Measurements from ENCODE around the gene BCL2L1.

Gene BCL2L1

DNA sequence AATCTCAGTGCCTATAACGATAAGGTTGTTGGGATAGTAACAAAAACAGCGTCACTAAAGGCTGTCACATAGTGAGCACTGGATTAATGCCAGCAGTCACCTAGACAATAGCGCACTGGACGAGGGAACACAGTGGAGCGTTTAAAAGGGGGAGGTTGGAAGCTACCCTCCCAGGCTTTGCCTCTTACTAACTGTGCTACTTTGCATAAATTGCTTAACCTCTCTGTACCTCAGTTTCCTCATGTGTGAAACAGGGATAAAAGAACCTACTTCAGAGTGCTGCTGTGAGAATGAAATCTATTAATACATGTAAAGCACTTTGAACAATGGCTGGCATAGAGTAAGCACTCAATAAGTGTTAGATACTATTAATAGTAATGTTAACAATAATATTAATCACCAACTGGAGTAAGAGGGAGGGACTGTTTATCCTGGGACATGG lies 10.5 kb downstream of the BCL2L1 start:
- TF ChIP-seq, protein P1, sequence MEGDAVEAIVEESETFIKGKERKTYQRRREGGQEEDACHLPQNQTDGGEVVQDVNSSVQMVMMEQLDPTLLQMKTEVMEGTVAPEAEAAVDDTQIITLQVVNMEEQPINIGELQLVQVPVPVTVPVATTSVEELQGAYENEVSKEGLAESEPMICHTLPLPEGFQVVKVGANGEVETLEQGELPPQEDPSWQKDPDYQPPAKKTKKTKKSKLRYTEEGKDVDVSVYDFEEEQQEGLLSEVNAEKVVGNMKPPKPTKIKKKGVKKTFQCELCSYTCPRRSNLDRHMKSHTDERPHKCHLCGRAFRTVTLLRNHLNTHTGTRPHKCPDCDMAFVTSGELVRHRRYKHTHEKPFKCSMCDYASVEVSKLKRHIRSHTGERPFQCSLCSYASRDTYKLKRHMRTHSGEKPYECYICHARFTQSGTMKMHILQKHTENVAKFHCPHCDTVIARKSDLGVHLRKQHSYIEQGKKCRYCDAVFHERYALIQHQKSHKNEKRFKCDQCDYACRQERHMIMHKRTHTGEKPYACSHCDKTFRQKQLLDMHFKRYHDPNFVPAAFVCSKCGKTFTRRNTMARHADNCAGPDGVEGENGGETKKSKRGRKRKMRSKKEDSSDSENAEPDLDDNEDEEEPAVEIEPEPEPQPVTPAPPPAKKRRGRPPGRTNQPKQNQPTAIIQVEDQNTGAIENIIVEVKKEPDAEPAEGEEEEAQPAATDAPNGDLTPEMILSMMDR (IDR thresholded peaks at IDR 0.05; ENCODE audit: extremely low read depth, missing control alignments) = no peak

DNA sequence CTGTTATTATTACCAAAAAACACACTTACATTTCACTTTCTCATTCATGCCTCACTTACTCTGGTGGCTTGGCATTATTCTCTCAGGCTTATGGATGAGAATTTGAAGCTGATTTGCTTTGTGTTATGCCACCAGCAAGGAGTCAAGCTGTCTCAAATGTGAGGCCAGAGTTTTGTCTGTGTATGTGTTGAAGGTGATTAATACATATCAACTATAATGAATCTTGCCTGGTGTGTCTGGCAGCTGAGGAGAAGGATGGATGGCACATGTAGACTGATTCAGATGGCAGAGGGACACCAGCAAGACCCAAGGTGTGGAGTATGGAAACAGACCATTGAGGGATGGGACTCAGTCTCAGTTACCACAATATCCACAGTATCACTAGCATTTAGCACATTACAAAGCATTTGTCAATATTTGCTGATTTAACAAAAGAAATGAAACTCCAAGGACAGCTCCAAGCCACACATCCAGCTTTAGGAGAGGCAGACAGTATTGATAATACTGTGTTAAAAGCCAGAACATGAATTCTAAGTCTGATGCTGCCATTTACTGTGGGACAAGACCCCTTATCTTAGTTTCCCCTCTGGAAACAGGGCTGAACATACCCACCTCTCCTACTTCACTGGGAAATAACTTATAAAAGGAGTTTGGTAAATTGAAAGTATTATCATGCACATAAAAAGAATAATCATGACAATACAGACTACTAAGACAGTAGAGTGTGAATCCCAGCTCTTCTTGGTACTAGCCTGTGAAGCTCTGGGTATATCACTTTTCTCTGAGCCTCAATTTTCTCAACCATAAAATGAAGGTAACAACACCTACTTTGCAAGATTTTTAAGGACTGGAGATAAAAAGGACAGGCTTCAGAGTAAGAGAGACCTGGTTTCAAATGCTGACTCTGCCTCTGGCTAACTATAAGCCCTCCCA lies 11.2 kb downstream of the BCL2L1 start:
- TF ChIP-seq, protein P1 (IDR thresholded peaks at IDR 0.05; ENCODE audit: extremely low read depth, missing control alignments) = no peak
- DNase-seq (ENCODE audit: low spot score) = no peak

More for the DNA sequence above, 10.5 kb downstream of the BCL2L1 start:
- no peak for DNase-seq (ENCODE audit: low spot score)

DNA sequence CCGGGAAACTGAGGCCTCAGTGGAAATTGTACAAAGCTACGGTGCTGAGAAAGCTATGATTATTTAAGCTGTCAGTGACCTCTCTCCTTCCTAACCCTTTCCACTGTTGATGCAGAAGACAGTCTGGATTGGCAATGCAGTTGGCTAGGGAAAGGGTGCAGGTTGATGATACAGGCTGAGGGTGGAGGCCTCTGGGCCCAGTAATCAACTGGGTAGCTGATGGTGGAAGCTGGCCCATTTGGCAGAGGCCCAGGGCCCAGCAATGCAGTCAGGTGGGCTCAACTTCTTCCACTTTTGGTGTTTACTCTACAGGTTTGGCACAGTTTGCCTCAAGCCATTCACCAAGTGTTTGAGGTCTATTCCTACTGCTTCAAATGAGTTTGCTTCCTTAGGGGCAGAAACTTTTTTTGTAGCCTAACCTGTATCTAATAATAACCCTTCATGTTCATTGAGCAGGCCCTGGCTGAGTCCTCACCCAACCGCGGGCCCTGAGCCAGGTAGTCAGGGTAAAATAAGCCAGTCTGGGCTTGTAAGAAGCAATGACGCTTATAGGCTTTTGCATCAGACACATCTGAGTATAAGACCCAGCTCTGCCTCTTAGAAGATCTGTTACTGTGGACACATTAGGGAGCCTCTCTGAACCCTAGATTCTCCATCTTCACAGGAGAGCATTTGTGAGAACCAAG lies 12.1 kb downstream of the BCL2L1 start:
- no peak for DNase-seq (ENCODE audit: low spot score)
- TF ChIP-seq, protein P1 (IDR thresholded peaks at IDR 0.05; ENCODE audit: extremely low read depth, missing control alignments) = no peak

DNA sequence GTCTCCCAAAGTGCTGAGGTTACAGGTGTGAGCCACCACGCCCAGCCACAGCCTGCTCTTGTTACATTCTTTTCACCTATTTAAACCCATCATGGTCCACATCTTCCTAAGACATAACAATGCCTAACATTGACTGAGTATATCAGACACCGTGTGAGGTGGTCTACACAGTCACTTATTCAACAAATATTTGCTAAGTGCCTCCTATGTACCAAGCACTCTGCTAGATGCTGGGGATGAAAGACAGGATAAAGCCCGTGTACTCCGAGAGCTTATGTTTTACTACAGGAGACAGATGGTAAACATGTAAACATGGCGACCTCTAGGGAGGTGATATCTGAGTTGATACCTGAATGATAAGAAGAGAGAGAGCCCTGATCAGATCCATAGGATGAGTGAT lies 12.7 kb downstream of the BCL2L1 start:
- TF ChIP-seq, protein P1 (IDR thresholded peaks at IDR 0.05; ENCODE audit: extremely low read depth, missing control alignments) = no peak
- no peak for DNase-seq (ENCODE audit: low spot score)

DNA sequence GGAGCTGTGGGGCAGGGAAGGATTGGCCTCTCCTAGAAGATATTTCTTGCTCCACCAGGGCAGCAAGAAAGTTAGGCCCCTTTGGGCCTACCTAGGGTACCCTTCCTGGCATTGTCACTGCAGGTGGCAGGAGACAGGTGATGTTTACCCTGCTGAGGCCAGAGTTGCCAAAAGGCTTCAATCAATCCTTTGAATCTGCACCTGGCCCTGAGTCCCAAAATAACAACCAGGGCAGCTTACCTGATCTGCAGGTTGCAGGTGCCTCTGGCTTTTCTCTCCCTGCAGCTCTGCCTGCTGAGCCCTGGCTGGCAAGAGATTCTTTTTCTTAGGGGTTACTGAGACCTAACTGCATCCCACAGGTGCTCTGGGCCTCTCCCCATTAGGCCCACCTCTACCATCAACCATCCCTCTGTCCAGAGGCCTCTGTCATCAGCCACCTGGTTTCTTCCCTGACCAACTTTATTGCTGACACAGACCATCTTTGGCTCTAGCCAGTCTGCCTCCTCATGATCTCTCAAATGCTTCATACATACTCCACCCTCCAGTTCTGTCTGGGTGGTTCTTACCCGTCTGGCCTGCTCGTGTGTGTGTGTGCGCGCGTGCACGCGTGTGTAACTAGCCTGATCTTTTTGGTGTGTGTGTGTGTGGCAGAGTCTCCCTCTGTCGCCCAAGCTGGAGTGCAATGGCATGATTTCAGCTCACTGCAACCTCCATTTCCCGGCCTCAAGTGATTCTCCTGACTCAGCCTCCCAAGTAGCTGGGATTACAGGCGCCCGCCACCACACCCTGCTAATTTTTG lies 13.7 kb downstream of the BCL2L1 start:
- TF ChIP-seq, protein P1 (IDR thresholded peaks at IDR 0.05; ENCODE audit: extremely low read depth, missing control alignments) = no peak
- DNase-seq (ENCODE audit: low spot score) = no peak

DNA sequence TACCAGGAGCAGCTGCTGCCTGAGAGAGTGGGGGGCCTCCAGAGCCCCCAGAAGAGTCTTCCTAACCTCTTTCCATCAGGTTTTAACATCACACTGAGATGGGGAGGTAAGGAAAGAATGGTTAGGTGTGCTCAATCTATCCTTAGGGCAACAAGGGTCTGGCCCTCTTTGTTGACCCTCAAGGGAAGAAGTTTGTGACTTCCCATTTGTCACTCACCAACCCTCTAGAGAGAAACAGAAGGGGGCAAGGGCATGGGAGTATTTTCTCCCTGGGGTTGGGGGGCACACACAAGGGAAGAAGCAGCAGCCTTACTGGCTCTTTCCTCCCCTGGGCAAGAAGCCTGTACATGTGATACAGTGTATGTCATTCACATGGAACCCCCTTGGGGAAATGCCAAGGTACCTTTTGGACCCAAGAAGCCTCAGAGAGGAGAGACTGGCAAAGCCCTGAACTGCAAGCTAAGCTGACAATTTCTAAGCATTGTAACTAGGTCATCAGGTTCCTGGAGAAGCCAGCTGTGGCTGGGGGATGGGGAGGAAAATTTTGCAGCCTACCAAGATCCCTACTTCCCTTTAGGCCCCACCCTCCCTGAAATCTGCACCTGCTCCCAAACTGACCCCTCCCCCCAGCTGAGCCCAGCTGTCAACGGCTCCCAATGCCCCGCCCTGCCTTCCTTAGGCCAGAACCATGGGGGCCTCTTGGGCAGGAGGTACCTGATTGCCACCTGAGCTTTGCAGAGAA lies 14.5 kb downstream of the BCL2L1 start:
- DNase-seq (ENCODE audit: low spot score) = no peak
- TF ChIP-seq, protein P1 (IDR thresholded peaks at IDR 0.05; ENCODE audit: extremely low read depth, missing control alignments) = no peak
